BJ (cell line): Measurements from ENCODE around the gene ARHGAP42. TPM values are rescaled to one million over a fixed set of nuclear protein-coding genes. Genes with fewer than 3 reads are reported as not detected.

Experiments used
- CTCF ChIA-PET: fragments of 350-600 bp; formaldehyde crosslinking; extraction: SDS; loops from one replicate; lab custom pipeline; 2021; ENCODE audit warnings: antibody characterized with exemption, inconsistent platforms; lab: Yijun Ruan, JAX
- POLR2A ChIA-PET: fragments of 300-600 bp; sonication (Branson Sonifier 250); formaldehyde crosslinking; extraction: SDS; loops from one replicate; lab custom pipeline; 2021; ENCODE audit warnings: antibody characterized with exemption; lab: Charles Lee
- DNase-seq: peaks from one replicate; pipeline ENCODE4 v3.0.0-alpha.2; 2011; ENCODE audit warnings: low read depth
- H3K27me3 ChIP-seq: 2 replicates; pipeline ENCODE4 v1.6.0; 2011; ENCODE audit warnings: low read length; ENCODE audit not compliant: control insufficient read depth, insufficient read depth
- H3K36me3 ChIP-seq: 2 replicates; pipeline ENCODE4 v1.5.1; 2011; ENCODE audit warnings: low read length; ENCODE audit not compliant: control insufficient read depth, insufficient read depth
- H3K4me3 ChIP-seq: 2 replicates; pipeline ENCODE4 v1.5.1; 2011; ENCODE audit warnings: low read depth, mild to moderate bottlenecking, control low read depth, low read length
- CTCF ChIP-seq: IDR thresholded peaks from 2 replicates; pipeline ENCODE4 v1.5.1; 2011; ENCODE audit warnings: low read depth, mild to moderate bottlenecking, control low read depth, inconsistent platforms, low read length, moderate library complexity; ENCODE audit not compliant: insufficient read depth
- polyA plus RNA-seq: library from polyadenylated mRNA; depleted of rRNA; stranded (reverse); fragments of >200 nt; gene quantifications from 2 replicates; pipeline ENCODE4 v1.2.3, GENCODE V29; 2011

The ARHGAP42 gene
- polyA plus RNA-seq, 1 experiment = 0.76 TPM

- POLR2A ChIA-PET = no interaction called here
- no peaks in the 10 kb centered on the region for H3K36me3 ChIP-seq
- H3K4me3 ChIP-seq = no peak overlapping the region
- DNase-seq = no peak
- CTCF ChIA-PET = no interaction called here
- no peaks in the 10 kb centered on the region for H3K27me3 ChIP-seq
- no peak for TF ChIP-seq CTCF
Measured at GRCh38 chr11:100963375-100963774, 276.3 kb downstream of the ARHGAP42 start.

- ChIA-PET CTCF (no interaction called here), POLR2A (no interaction called here)
- no peak for TF ChIP-seq CTCF
- DNase-seq = no peak
- Histone ChIP-seq H3K27me3 (no peaks in the 10 kb centered on the region), H3K4me3 (no peak overlapping the region), H3K36me3 (no peaks in the 10 kb centered on the region)
Measured at GRCh38 chr11:100964435-100964834, 277.3 kb downstream of the ARHGAP42 start.

GRCh38 chr11:100965346-100965745, 278.3 kb downstream of the ARHGAP42 start:
- H3K27me3 ChIP-seq = no peaks in the 10 kb centered on the region
- POLR2A ChIA-PET = no interaction called here
- CTCF ChIA-PET = no interaction called here
- no peak for TF ChIP-seq CTCF
- no peaks in the 10 kb centered on the region for H3K36me3 ChIP-seq
- H3K4me3 ChIP-seq = no peak overlapping the region
- no peak for DNase-seq

- no peaks in the 10 kb centered on the region for H3K27me3 ChIP-seq
- H3K36me3 ChIP-seq = no peaks in the 10 kb centered on the region
- no peak overlapping the region for H3K4me3 ChIP-seq
- ChIA-PET CTCF (interaction anchor here (0.7 kb wide), 1 partner anchor 9 kb away, joined by 3 read pairs; no protein-coding TSS in a partner anchor), POLR2A (no interaction called here)
- no peak for DNase-seq
- no peak for TF ChIP-seq CTCF
Measured at GRCh38 chr11:100966366-100966765, 279.3 kb downstream of the ARHGAP42 start.

GRCh38 chr11:100969008-100969407, 281.9 kb downstream of the ARHGAP42 start:
- Histone ChIP-seq H3K36me3 (no peaks in the 10 kb centered on the region), H3K27me3 (no peaks in the 10 kb centered on the region), H3K4me3 (no peak overlapping the region)
- no peak for DNase-seq
- ChIA-PET CTCF (no interaction called here), POLR2A (no interaction called here)
- no peak for TF ChIP-seq CTCF
